NOMO-1 treated with dmso at 0.1 percent for 144 hours (cell line): ENCODE data around the gene KRT26.
"Not testable (repeated sequence)": the region's sequence is repeated elsewhere in the genome, so short reads cannot be mapped to it uniquely, and the experiment has no call there.

ENCODE experiments used
- DNase-seq: peaks from one replicate; lab custom pipeline; 2025; ENCODE audit not compliant: unreplicated experiment; lab: John Stamatoyannopoulos, UW

KRT26 gene

GRCh38 chr17:40772101-40772500, at the start of gene KRT26:
TSS of gene KRT26 (minus strand) at chr17:40772201. CDS start at chr17:40772113, 88 bp downstream.
- no peak for DNase-seq

GRCh38 chr17:40821536-40821935, 49.5 kb upstream of the KRT26 start:
- no peak for DNase-seq

- no peak for DNase-seq
Observed at GRCh38 chr17:40820228-40820838, 48.3 kb upstream of the KRT26 start.

GRCh38 chr17:40819528-40820125, 47.6 kb upstream of the KRT26 start:
- DNase-seq, result no peak

GRCh38 chr17:40818733-40819527, 46.9 kb upstream of the KRT26 start:
- peak; percentile 63 for DNase-seq

GRCh38 chr17:40818343-40818732, 46.3 kb upstream of the KRT26 start:
- DNase-seq, result no peak

GRCh38 chr17:40817103-40817682, 45.2 kb upstream of the KRT26 start:
- DNase-seq, result no peak

GRCh38 chr17:40816569-40816968, 44.6 kb upstream of the KRT26 start:
- no peak for DNase-seq

GRCh38 chr17:40815381-40815780, 43.4 kb upstream of the KRT26 start:
- DNase-seq, result no peak

GRCh38 chr17:40814657-40815056, 42.7 kb upstream of the KRT26 start:
- DNase-seq, result not testable (repeated sequence)

GRCh38 chr17:40813804-40814203, 41.8 kb upstream of the KRT26 start:
- no peak for DNase-seq

- DNase-seq, result no peak
Observed at GRCh38 chr17:40812639-40813038, 40.6 kb upstream of the KRT26 start.

GRCh38 chr17:40810494-40810893, 38.5 kb upstream of the KRT26 start:
- DNase-seq, result no peak

GRCh38 chr17:40809721-40810421, 37.9 kb upstream of the KRT26 start:
- DNase-seq, result no peak

- no peak for DNase-seq
Observed at GRCh38 chr17:40806131-40806530, 34.1 kb upstream of the KRT26 start.

- DNase-seq, result peak; percentile 49
Observed at GRCh38 chr17:40803617-40804082, 31.6 kb upstream of the KRT26 start.

- DNase-seq, result no peak
Observed at GRCh38 chr17:40801157-40801556, 29.2 kb upstream of the KRT26 start.

- no peak for DNase-seq
Observed at GRCh38 chr17:40800381-40800780, 28.4 kb upstream of the KRT26 start.

- DNase-seq, result no peak
Observed at GRCh38 chr17:40799859-40800258, 27.9 kb upstream of the KRT26 start, which contains the start of gene KRT28. TSS of gene KRT28 (minus strand) at chr17:40799959. CDS start at chr17:40799893, 66 bp downstream.

- DNase-seq, result no peak
Observed at GRCh38 chr17:40796846-40797245, 24.8 kb upstream of the KRT26 start.
